HEK293T (cell line): ENCODE data around the gene PDE10A.
A peak's percentile ranks its signal among the peaks of the same experiment; 100 is the strongest.

Experiments used
- CTCF ChIA-PET: fragments of 350-600 bp; formaldehyde crosslinking; extraction: SDS; loops from one replicate; lab custom pipeline; 2021; ENCODE audit warnings: antibody characterized with exemption, inconsistent platforms; lab: Yijun Ruan, JAX
- POLR2A ChIA-PET: fragments of 350-600 bp; formaldehyde crosslinking; extraction: SDS; loops from one replicate; lab custom pipeline; 2020; ENCODE audit warnings: antibody characterized with exemption, inconsistent platforms; lab: Yijun Ruan, JAX
- DNase-seq: peaks from one replicate; pipeline ENCODE4 v3.0.0; 2012; ENCODE audit warnings: mixed read lengths; ENCODE audit errors: extremely low spot score
- ARNT ChIP-seq: fragments of 450-650 bp; IDR thresholded peaks from 2 replicates; pipeline ENCODE4 v1.6.1; 2017; ENCODE audit warnings: mild to moderate bottlenecking
- BHLHE40 ChIP-seq: fragments of 450-650 bp; IDR thresholded peaks from 2 replicates; pipeline ENCODE4 v1.6.1; 2016; ENCODE audit warnings: mild to moderate bottlenecking, moderate library complexity, borderline replicate concordance
- CTBP1 ChIP-seq: fragments of 450-650 bp; IDR thresholded peaks from 2 replicates; pipeline ENCODE4 v1.6.1; 2016; ENCODE audit warnings: borderline replicate concordance
- ELF4 ChIP-seq: fragments of 450-650 bp; IDR thresholded peaks from 2 replicates; pipeline ENCODE4 v1.6.1; 2017; ENCODE audit warnings: antibody characterized with exemption
- FOXA1 ChIP-seq: fragments of 450-650 bp; IDR thresholded peaks from 2 replicates; pipeline ENCODE4 v1.6.1; 2016; ENCODE audit warnings: mild to moderate bottlenecking
- FOXK2 ChIP-seq: fragments of 450-650 bp; IDR thresholded peaks from 2 replicates; pipeline ENCODE4 v1.6.1; 2016; ENCODE audit warnings: mild to moderate bottlenecking
- FOXM1 ChIP-seq: fragments of 450-650 bp; IDR thresholded peaks from 2 replicates; pipeline ENCODE4 v1.6.1; 2017; ENCODE audit warnings: mild to moderate bottlenecking, borderline replicate concordance
- HDGF ChIP-seq: fragments of 450-650 bp; IDR thresholded peaks from 2 replicates; pipeline ENCODE4 v1.6.1; 2017; ENCODE audit warnings: antibody characterized with exemption, borderline replicate concordance
- L3MBTL2 ChIP-seq: fragments of 450-650 bp; conservative IDR thresholded peaks from 2 replicates; pipeline ENCODE4 v1.6.1; 2016; ENCODE audit warnings: mild to moderate bottlenecking
- LEF1 ChIP-seq: fragments of 450-650 bp; IDR thresholded peaks from 2 replicates; pipeline ENCODE4 v1.6.1; 2017; ENCODE audit warnings: mild to moderate bottlenecking, borderline replicate concordance
- NFRKB ChIP-seq: fragments of 450-650 bp; IDR thresholded peaks from 2 replicates; pipeline ENCODE4 v1.6.1; 2016; ENCODE audit warnings: mild to moderate bottlenecking, moderate library complexity
- PKNOX1 ChIP-seq: fragments of 450-650 bp; IDR thresholded peaks from 2 replicates; pipeline ENCODE4 v1.6.1; 2016
- SP1 ChIP-seq: fragments of 450-650 bp; IDR thresholded peaks from 2 replicates; pipeline ENCODE4 v1.6.1; 2017
- SUZ12 ChIP-seq: fragments of 450-650 bp; IDR thresholded peaks from 2 replicates; pipeline ENCODE4 v1.6.1; 2016; ENCODE audit warnings: mild to moderate bottlenecking
- TARDBP ChIP-seq: fragments of 450-650 bp; IDR thresholded peaks from 2 replicates; pipeline ENCODE4 v1.6.1; 2016
- ZNF384 ChIP-seq: fragments of 450-650 bp; IDR thresholded peaks from 2 replicates; pipeline ENCODE4 v1.6.1; 2016

PDE10A gene

GRCh38 chr6:165447141-165447540 is 215.9 kb downstream of the PDE10A start:
- no peak for DNase-seq
- ChIA-PET CTCF (no interaction called here), POLR2A (no interaction called here)
- no peak for TF ChIP-seq PKNOX1
- no peak for TF ChIP-seq FOXK2
- TF ChIP-seq SP1 = no peak
- no peak for TF ChIP-seq TARDBP
- TF ChIP-seq BHLHE40 = no peak
- no peak for TF ChIP-seq FOXM1
- no peak for TF ChIP-seq NFRKB
- no peak for TF ChIP-seq CTBP1
- no peak for TF ChIP-seq ZNF384
- no peak for TF ChIP-seq SUZ12
- no peak for TF ChIP-seq ARNT
- no peak for TF ChIP-seq LEF1
- no peak for TF ChIP-seq L3MBTL2
- TF ChIP-seq ELF4 = no peak
- TF ChIP-seq HDGF = no peak
- no peak for TF ChIP-seq FOXA1

GRCh38 chr6:165446331-165446730 is 216.7 kb downstream of the PDE10A start:
- DNase-seq = no peak
- CTCF ChIA-PET = no interaction called here
- TF ChIP-seq FOXM1 (no peak), CTBP1 (no peak), FOXK2 (no peak), SUZ12 (no peak), SP1 (no peak), PKNOX1 (no peak), HDGF (no peak), LEF1 (no peak), TARDBP (no peak), ARNT (no peak), ELF4 (no peak), FOXA1 (no peak), L3MBTL2 (no peak), BHLHE40 (no peak), NFRKB (no peak), ZNF384 (no peak)
- POLR2A ChIA-PET = no interaction called here

GRCh38 chr6:165443462-165443861 is 219.6 kb downstream of the PDE10A start:
- no peak for TF ChIP-seq ZNF384
- no peak for TF ChIP-seq FOXK2
- no peak for TF ChIP-seq NFRKB
- no peak for TF ChIP-seq BHLHE40
- TF ChIP-seq CTBP1 = no peak
- TF ChIP-seq LEF1 = no peak
- no peak for DNase-seq
- ChIA-PET CTCF (no interaction called here), POLR2A (no interaction called here)

GRCh38 chr6:165441181-165441580 is 221.9 kb downstream of the PDE10A start:
- TF ChIP-seq SP1 = no peak
- TF ChIP-seq HDGF = no peak
- TF ChIP-seq ELF4 = no peak
- no peak for TF ChIP-seq FOXK2
- no peak for TF ChIP-seq ARNT
- TF ChIP-seq FOXM1 = no peak
- TF ChIP-seq ZNF384 = no peak
- TF ChIP-seq L3MBTL2 = no peak
- no peak for TF ChIP-seq TARDBP
- no peak for TF ChIP-seq SUZ12
- no peak for TF ChIP-seq PKNOX1
- no peak for TF ChIP-seq BHLHE40
- TF ChIP-seq CTBP1 = no peak
- TF ChIP-seq NFRKB = no peak
- TF ChIP-seq FOXA1 = no peak
- no peak for TF ChIP-seq LEF1
- ChIA-PET POLR2A (no interaction called here), CTCF (interaction anchor here (2.4 kb wide), 1 partner anchor 409 kb away, joined by 14 read pairs; no protein-coding TSS in a partner anchor)
- no peak for DNase-seq

- ChIA-PET POLR2A (interaction anchor here (1.0 kb wide), 1 partner anchor 410 kb away, joined by 3 read pairs; no protein-coding TSS in a partner anchor), CTCF (interaction anchor here (0.7 to 2.4 kb wide), 10 partner anchors 9 to 666 kb away, joined by 3 to 14 read pairs (median 4); no protein-coding TSS in a partner anchor)
- TF ChIP-seq ZNF384 (peak; percentile 49; the same call in 1 of the 2 replicates), HDGF (no peak), FOXM1 (no peak)
- DNase-seq = peak; percentile 21
Measured at GRCh38 chr6:165439928-165440554, 223.0 kb downstream of the PDE10A start.

- POLR2A ChIA-PET = no interaction called here
- no peak for DNase-seq
- TF ChIP-seq ZNF384 = no peak
- no peak for TF ChIP-seq FOXA1
- TF ChIP-seq SUZ12 = no peak
- no peak for TF ChIP-seq BHLHE40
- TF ChIP-seq LEF1 = no peak
- TF ChIP-seq FOXK2 = no peak
- TF ChIP-seq L3MBTL2 = no peak
- no peak for TF ChIP-seq ARNT
- no peak for TF ChIP-seq ELF4
- no peak for TF ChIP-seq NFRKB
- TF ChIP-seq CTBP1 = no peak
- TF ChIP-seq SP1 = no peak
- no peak for TF ChIP-seq PKNOX1
- TF ChIP-seq HDGF = no peak
- TF ChIP-seq TARDBP = no peak
- CTCF ChIA-PET = no interaction called here
Measured at GRCh38 chr6:165426892-165427291, 236.1 kb downstream of the PDE10A start.
